Posterior cingulate gyrus (tissue), 11 donors: Measurements from ENCODE around the gene CLEC10A.
"Not testable (repeated sequence)": the region's sequence is repeated elsewhere in the genome, so short reads cannot be mapped to it uniquely, and the experiment has no call there.

Source experiments
- DNase-seq, 10 donors: peaks; one replicate each; pipeline versions ENCODE4 v3.0.0 to v3.0.0-alpha.2; 2020 to 2021; ENCODE audit warnings: mixed read lengths in 3 of 10
- intact Hi-C: fragments of 100-400 bp; cut with DNase I; formaldehyde crosslinking; loops from one replicate; pipeline ENCODE4 v1.15.1; 2023

The CLEC10A gene

GRCh38 chr17:7079581-7080455 is at the start of gene CLEC10A:
CLEC10A (minus strand) TSS chr17:7080251; CDS start chr17:7078812, 1,439 bp downstream.
- intact Hi-C loops = no loop called here
- DNase-seq = peak in 1 of 10 donors; percentile 52

GRCh38 chr17:7129311-7129710 is 49.3 kb upstream of the CLEC10A start:
- intact Hi-C loops = no loop called here
- peak in 2 of 10 donors; percentile 63 to 69 for DNase-seq

DNA sequence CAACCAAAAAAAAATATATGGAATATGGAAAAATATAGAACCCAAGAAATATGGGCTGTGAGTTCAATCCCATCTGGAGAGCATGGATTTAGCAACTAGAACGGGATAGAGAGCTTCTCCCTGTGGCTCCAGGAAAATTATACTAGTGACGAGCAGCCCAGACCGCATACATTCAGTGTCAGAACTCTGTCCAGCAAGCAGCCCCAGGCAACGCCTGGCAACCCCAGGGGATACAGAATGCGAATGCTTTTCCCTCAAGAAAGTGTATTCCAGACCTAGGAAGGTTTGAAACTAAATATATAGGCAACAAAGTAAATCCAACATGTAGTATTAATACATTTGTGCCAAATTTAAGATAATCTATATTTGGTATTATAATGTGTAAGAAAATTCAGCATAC is 48.1 kb upstream of the CLEC10A start:
- intact Hi-C loops = no loop called here
- peak in 2 of 10 donors; percentile 6 to 18 for DNase-seq

- DNase-seq, intact Hi-C loops: not testable (repeated sequence)
Observed at GRCh38 chr17:7127501-7127900, 47.5 kb upstream of the CLEC10A start.

GRCh38 chr17:7126386-7126785 is 46.3 kb upstream of the CLEC10A start:
- DNase-seq = peak in 2 of 10 donors; percentile 4 to 33
- intact Hi-C loops = not testable (repeated sequence)

- intact Hi-C loops = no loop called here
- DNase-seq = peak in 1 of 10 donors; percentile 8
Observed at GRCh38 chr17:7124923-7125322, 44.9 kb upstream of the CLEC10A start.

- peak in 1 of 10 donors; percentile 57 for DNase-seq
- intact Hi-C loops = no loop called here
Observed at GRCh38 chr17:7123844-7124243, 43.8 kb upstream of the CLEC10A start.

DNA sequence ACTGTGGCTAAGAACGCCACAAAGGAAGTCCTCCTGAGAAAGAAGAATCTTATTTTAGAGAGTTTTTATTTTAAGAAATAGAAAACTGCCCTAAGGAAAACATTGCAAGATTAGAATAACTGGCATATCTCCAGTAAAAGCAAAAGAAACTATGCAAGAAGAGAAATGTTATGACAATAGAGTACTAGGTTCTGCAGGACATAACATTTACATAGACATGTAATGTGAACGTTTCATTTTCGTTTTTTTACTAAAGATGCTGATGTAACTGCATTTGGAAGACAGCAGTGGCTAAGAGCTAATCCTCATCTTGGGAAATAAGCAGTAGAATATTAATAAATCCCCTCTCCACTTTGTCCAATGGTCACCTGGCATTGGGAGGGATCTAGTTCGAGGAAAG is 42.3 kb upstream of the CLEC10A start:
- DNase-seq = no peak
- intact Hi-C loops = no loop called here

- DNase-seq = peak in 1 of 10 donors; percentile 10
- intact Hi-C loops = not testable (repeated sequence)
Observed at GRCh38 chr17:7120635-7121034, 40.6 kb upstream of the CLEC10A start.

DNA sequence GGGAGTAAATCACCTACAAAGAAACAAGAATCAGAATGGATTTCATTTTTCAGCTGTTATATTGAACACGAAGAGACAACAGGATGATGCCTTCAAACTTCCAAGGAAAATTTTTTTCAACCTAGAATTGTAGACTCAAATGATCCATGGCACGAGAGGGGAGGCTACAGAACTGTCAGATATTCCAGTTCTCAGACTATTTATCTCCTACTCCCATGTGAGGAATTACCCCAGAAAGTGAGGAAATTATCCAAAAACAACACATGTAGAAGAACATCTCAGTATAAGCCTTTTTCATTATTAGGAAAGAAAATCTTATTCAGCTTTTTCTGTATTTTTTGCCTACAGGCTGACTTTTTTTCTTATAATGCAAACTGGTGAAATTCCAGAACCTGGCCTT is 40.1 kb upstream of the CLEC10A start:
- intact Hi-C loops = no loop called here

DNA sequence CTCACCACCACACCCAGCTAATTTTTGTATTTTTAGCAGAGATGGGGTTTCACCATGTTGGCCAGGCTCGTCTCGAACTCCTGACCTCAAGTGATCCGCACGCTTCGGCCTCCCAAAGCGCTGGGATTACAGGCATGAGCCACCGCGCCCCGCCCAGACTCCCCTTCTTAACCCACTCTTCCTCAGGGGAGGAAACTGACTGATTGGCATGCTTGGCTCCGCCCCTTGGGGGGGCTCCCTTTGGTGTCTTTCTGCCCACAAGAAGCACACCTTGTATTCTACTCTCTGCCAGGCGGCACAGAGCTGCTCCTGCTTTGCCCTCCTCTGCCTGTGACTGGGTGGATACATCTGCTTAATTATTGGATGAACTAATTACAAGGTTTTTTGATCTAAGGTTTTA is 39.3 kb upstream of the CLEC10A start:
- intact Hi-C loops = no loop called here

More for the DNA sequence above, 40.1 kb upstream of the CLEC10A start:
- DNase-seq = no peak

DNA sequence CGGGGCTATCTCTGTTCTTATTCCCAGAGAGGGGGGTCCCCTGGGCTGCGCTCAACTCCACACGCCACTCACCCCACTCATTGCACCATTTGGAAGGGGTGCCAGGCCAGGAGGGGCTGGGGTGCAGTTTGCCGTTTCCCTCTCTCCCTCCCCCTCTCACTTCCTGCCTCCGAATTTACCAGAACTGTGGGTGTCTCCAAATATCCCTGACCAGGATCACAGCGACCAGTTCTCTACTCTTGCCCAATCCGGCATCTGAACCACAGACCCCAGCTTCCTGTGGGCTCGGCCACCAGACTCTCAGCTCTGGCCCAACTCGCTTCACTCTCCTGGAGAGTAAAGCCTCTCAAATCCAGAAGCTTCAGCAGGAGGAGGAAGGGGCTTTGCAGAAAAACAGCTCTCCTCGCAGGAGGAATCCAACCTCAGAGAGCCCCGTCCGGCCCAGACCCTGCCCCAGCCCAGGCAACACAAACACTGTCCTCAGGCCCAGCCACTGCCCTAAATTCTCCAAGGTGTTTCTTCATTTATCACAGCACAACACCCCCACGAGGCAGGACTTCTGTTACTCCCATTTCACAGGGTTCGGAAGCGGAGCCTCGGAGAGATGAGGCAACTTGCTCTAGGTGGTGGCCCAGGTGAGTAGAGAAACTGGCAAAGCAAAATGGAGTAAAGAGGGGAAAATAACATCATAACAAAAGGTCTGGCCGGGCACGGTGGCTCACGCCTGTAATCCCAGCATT is 35.0 kb upstream of the CLEC10A start:
- intact Hi-C loops = no loop called here
- DNase-seq = peak in 1 of 10 donors; percentile 40

More for the DNA sequence above, 39.3 kb upstream of the CLEC10A start:
- peak in 1 of 10 donors; percentile 39 for DNase-seq

DNA sequence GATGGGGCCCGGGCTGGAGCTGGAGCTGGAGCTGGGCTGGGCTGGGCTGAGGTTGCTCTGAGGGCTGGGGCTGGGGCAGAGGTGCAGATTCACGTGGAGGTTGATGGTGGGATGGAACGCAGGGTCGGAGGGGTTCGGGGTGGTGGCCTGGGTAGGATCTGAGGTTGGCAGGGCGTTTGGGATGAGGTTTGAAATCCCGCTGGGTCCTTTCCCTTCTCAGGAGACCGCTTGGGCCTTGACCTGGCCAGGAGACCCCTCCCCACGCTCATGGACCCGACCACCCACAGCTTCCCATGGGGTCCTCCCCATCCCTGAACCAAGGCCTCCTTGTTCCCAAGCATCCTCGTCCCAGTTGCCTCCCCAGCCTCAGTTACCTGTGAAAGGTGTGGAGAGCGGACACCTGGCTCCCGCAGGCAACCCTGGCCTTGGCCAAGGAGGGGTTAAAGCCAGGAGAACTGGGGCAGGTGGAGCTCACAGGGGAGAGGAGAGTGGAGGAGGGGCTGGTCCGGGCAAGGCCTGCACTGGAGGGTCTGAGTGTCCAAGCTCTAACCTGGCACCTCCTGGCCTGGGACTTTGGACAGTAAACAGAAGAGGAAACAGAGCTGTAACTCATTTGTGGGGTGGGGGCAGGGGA is 34.3 kb upstream of the CLEC10A start, which contains the start of gene ASGR2:
TSS of gene ASGR2 (minus strand) at position 582 of the 634 bp plus-strand sequence. CDS start 582 bp downstream, outside the sequence.
- intact Hi-C loops = no loop called here
- DNase-seq = peak in 1 of 10 donors; percentile 78

DNA sequence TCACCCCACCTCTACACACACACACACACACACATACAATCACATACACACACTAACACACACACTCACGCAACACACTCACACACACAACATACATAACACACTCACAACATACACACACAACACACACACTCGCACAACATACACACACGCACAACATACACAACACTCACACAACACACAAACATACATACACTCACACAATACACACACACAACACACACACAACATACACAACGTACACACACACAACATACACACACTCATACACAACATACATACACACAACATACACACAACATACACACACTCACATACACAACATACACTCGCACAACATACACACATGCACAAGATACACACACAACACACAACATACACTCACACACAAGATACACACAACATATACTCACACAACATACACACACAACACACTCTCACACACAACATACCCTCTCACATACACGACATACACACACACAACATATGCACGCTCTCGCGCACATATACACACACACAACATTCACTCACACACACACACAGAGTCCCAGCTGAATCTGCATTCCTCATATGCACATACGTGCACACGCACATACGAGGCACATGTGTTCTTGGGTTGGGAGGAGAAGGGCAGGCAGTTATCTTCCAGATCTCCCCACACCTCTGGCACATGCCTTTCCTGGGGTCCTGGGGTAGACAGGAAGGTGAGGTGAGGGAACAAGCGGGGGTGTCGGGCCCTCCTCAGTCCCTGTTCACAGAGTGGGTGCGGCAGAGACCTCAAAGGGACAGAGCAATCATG is 33.4 kb upstream of the CLEC10A start:
- DNase-seq = no peak
- intact Hi-C loops = no loop called here

GRCh38 chr17:7112510-7113108 is 32.6 kb upstream of the CLEC10A start:
- intact Hi-C loops = no loop called here
- no peak for DNase-seq

- intact Hi-C loops = no loop called here
- no peak for DNase-seq
Observed at GRCh38 chr17:7111784-7112509, 31.9 kb upstream of the CLEC10A start.

- DNase-seq = no peak
- intact Hi-C loops = no loop called here
Observed at GRCh38 chr17:7110617-7111306, 30.7 kb upstream of the CLEC10A start.
